Kidney epithelial cell (primary cell): Measurements from ENCODE around the gene AGBL1. TPM values are rescaled to one million over a fixed set of nuclear protein-coding genes. Genes with fewer than 3 reads are reported as not detected.

ENCODE experiments used
- DNase-seq: peaks from one replicate; pipeline ENCODE4 v3.0.0-alpha.2; 2010; ENCODE audit warnings: low read depth
- H3K27me3 ChIP-seq: 2 replicates; pipeline ENCODE4 v1.6.0; 2011; ENCODE audit warnings: low read length; ENCODE audit not compliant: control insufficient read depth, insufficient read depth
- H3K36me3 ChIP-seq: 2 replicates; pipeline ENCODE4 v1.5.1; 2011; ENCODE audit warnings: low read length; ENCODE audit not compliant: control insufficient read depth, insufficient read depth
- H3K4me3 ChIP-seq: 2 replicates; pipeline ENCODE4 v1.5.1; 2011; ENCODE audit warnings: low read depth, mild to moderate bottlenecking, control low read depth, low read length
- CTCF ChIP-seq: IDR thresholded peaks from 2 replicates; pipeline ENCODE4 v1.5.1; 2011; ENCODE audit warnings: mild to moderate bottlenecking, moderate library complexity, low read length, control low read depth, inconsistent platforms; ENCODE audit not compliant: insufficient read depth, poor library complexity, severe bottlenecking
- total RNA-seq: library from RNA; depleted of rRNA; stranded (reverse); fragments of >200 nt; gene quantifications from 2 replicates; pipeline ENCODE4 v1.2.3, GENCODE V29; 2015

AGBL1 gene
- total RNA-seq, 1 donor from 2014 or later: not detected

- no peaks in the 10 kb centered on the region for H3K27me3 ChIP-seq
- no peak for DNase-seq
- no peak overlapping the region for H3K4me3 ChIP-seq
- no peaks in the 10 kb centered on the region for H3K36me3 ChIP-seq
- TF ChIP-seq CTCF: no peak
These were observed 118.1 kb downstream of the AGBL1 start for GRCh38 chr15:86197770-86198169.

DNA sequence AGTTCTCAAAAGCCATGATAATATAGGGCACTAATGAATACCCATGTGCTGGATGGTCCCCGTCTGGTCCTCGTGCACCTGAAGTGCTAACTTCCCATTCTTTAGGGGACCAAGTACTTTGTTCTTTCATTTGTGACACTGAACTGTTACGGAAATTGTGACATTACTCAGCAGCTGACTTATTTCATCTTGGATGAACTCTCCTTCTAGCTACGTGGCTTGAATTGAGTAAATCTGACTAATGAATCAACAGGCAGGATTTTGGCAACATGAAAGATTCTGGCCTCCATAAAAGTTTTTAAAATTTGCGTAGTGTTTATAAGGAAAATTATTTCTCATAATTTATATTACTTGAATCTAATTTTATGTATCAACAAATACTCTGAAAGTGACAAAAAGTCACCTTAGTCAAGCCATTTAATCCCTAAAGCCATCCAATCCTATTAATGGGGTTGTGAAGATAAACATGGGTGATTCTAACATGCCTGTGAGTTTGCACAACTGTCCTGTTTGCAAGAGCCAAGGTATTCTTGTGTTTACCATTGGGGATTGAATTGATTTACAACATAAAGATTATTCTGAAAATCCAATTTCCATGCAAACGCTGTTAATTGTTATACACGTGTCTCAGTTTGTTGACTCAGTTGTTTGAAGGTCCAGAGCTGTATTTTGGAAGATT, 119.9 kb downstream of the AGBL1 start:
- Histone ChIP-seq H3K36me3 (no peaks in the 10 kb centered on the region), H3K27me3 (no peaks in the 10 kb centered on the region), H3K4me3 (no peak overlapping the region)
- no peak for DNase-seq
- no peak for TF ChIP-seq CTCF

GRCh38 chr15:86201313-86202008, 121.8 kb downstream of the AGBL1 start:
- Histone ChIP-seq H3K27me3 (no peaks in the 10 kb centered on the region), H3K4me3 (no peak overlapping the region), H3K36me3 (no peaks in the 10 kb centered on the region)
- TF ChIP-seq CTCF: no peak
- no peak for DNase-seq

- no peak for TF ChIP-seq CTCF
- no peak for DNase-seq
- Histone ChIP-seq H3K36me3 (no peaks in the 10 kb centered on the region), H3K27me3 (no peaks in the 10 kb centered on the region), H3K4me3 (no peak overlapping the region)
These were observed 123.8 kb downstream of the AGBL1 start for GRCh38 chr15:86203462-86203861.

DNA sequence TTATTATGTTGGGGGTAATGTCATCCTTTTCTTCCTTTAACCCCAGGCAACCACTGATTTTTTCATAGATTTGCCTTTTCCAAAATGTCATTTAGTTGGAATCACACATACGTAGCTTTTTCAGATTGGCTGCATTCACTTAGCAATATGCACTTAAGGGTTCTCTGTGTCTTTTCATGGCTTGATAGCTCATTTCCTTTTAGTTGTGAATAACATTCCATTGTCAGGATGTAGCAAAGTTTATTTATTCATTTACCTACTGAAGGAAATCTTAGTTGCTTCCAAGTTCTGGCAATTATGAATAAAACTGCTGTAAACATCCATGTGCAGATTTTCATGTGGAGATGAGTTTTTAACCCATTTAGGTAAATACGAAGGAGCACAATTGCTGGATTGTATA, 125.4 kb downstream of the AGBL1 start:
- Histone ChIP-seq H3K4me3 (no peak overlapping the region), H3K27me3 (no peaks in the 10 kb centered on the region), H3K36me3 (no peaks in the 10 kb centered on the region)
- TF ChIP-seq CTCF: no peak
- no peak for DNase-seq
